Panc1 (cell line): ENCODE data around the gene WNT2. TPM values are rescaled to one million over a fixed set of nuclear protein-coding genes. Genes with fewer than 3 reads are reported as not detected.

ENCODE experiments used
- ATAC-seq: fragments of 200-7000 bp; cut with Tn5 transposase; 2 replicates; pipeline ENCODE4 v1.9.1; 2020; ENCODE audit warnings: mild to moderate bottlenecking, moderate library complexity
- BruUV-seq: library from RNA; stranded (reverse); fragments of 400-500 nt; replicated peaks from 2 replicates; lab custom pipeline; 2021; lab: Mats Ljungman, UMichigan
- CTCF ChIA-PET: fragments of 300-600 bp; sonication (Branson Sonifier 250); formaldehyde crosslinking; loops from one replicate; lab custom pipeline; 2022; ENCODE audit warnings: antibody characterized with exemption; lab: Charles Lee
- POLR2A ChIA-PET: fragments of 300-600 bp; sonication (Branson Sonifier 250); formaldehyde crosslinking; loops from one replicate; lab custom pipeline; 2022; ENCODE audit warnings: antibody characterized with exemption; lab: Charles Lee
- DNase-seq: peaks from one replicate; pipeline ENCODE4 v3.0.0-alpha.2; 2010; ENCODE audit warnings: low read depth, low spot score
- H3K27ac ChIP-seq: 2 replicates; pipeline ENCODE4 v1.5.1; 2011; ENCODE audit warnings: mild to moderate bottlenecking, low read length, inconsistent platforms
- H3K27me3 ChIP-seq: fragments of 200-500 bp; sonication (Bioruptor generic); 2 replicates; pipeline ENCODE4 v1.6.0; 2014; ENCODE audit warnings: low read length, inconsistent platforms; ENCODE audit not compliant: control insufficient read depth, insufficient read depth
- H3K36me3 ChIP-seq: fragments of 200-500 bp; sonication (Bioruptor generic); 2 replicates; pipeline ENCODE4 v1.5.1; 2014; ENCODE audit warnings: inconsistent platforms, mild to moderate bottlenecking, low read length, moderate library complexity; ENCODE audit not compliant: control insufficient read depth, insufficient read depth
- H3K4me1 ChIP-seq: 2 replicates; pipeline ENCODE4 v1.5.1; 2011; ENCODE audit warnings: inconsistent platforms, mild to moderate bottlenecking, low read length, moderate library complexity; ENCODE audit not compliant: control insufficient read depth, insufficient read depth
- H3K4me3 ChIP-seq, 2 experiments: 2 replicates each; pipeline ENCODE4 v1.5.1; 2011 to 2012; ENCODE audit warnings: low read depth in 2 of 2, low read length in 2 of 2, mild to moderate bottlenecking in 2 of 2, inconsistent platforms in 1 of 2, moderate library complexity in 1 of 2
- H3K9me3 ChIP-seq: fragments of 200-500 bp; sonication (Bioruptor generic); 2 replicates; pipeline ENCODE4 v1.5.1; 2014; ENCODE audit warnings: low read depth, mild to moderate bottlenecking, inconsistent platforms, low read length, moderate library complexity; ENCODE audit not compliant: control insufficient read depth, insufficient read depth
- POLR2AphosphoS5 ChIP-seq: IDR thresholded peaks from 2 replicates; pipeline ENCODE4 v1.6.1; 2012; ENCODE audit warnings: mild to moderate bottlenecking, low read depth, low read length, moderate library complexity
- SIN3A ChIP-seq: IDR thresholded peaks from 2 replicates; pipeline ENCODE4 v1.6.1; 2012; ENCODE audit warnings: low read depth, mild to moderate bottlenecking, low read length, moderate library complexity, borderline replicate concordance; ENCODE audit not compliant: insufficient read depth
- TCF7L2 ChIP-seq: IDR thresholded peaks from 2 replicates; pipeline ENCODE4 v1.6.1; 2011; ENCODE audit warnings: mild to moderate bottlenecking, low read depth, low read length, inconsistent platforms
- in situ Hi-C: cut with HindIII; loops from 2 replicates; pipeline ENCODE4 v1.10.0; 2016; ENCODE audit warnings: low sequenced_read_pairs, low pct_unique_long_range_greater_than_20kb
- intact Hi-C: fragments of 100-400 bp; cut with micrococcal nuclease; formaldehyde crosslinking; loops from one replicate; pipeline ENCODE4 v1.10.0; 2022; ENCODE audit not compliant: unreplicated experiment
- total RNA-seq: library from RNA; stranded (reverse); gene quantifications from one replicate; pipeline ENCODE4 v1.2.1, GENCODE V29; 2021; ENCODE audit not compliant: unreplicated experiment
- TF ChIP-seq, protein P1 (sequence below): fragments of 450-650 bp; IDR thresholded peaks from 2 replicates; pipeline ENCODE4 v1.5.1; 2017; ENCODE audit warnings: mild to moderate bottlenecking
- TF ChIP-seq, protein P2 (sequence below), 2 experiments: IDR thresholded peaks; 2 replicates each; pipeline ENCODE4 v1.6.1; 2011 to 2012; ENCODE audit warnings: low read depth in 2 of 2, control low read depth in 1 of 2, low read length in 1 of 2, mild to moderate bottlenecking in 1 of 2, moderate library complexity in 1 of 2; ENCODE audit not compliant: insufficient read depth in 1 of 2

WNT2 gene
- total RNA-seq, 1 experiment from 2014 or later: not detected

DNA sequence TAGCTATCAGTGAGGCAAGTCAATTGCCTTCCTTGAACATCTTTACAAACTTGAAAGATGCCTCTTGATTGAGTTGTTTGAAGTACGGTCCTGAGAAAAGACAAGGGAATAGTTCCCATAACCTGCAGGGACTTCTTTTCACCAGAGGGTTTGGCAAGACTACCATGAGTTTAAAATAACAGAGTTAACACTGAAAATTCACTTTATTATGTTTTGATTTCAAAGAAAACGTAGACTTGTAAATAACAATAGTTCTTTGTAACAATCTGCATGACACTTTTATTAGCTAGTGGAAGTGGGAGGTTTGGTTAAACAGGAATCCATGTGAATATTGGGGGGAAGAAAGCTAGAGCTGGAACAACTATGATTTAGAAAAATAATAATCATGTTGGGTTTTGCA lies 49.5 kb downstream of the WNT2 start:
- ATAC-seq: no peak

DNA sequence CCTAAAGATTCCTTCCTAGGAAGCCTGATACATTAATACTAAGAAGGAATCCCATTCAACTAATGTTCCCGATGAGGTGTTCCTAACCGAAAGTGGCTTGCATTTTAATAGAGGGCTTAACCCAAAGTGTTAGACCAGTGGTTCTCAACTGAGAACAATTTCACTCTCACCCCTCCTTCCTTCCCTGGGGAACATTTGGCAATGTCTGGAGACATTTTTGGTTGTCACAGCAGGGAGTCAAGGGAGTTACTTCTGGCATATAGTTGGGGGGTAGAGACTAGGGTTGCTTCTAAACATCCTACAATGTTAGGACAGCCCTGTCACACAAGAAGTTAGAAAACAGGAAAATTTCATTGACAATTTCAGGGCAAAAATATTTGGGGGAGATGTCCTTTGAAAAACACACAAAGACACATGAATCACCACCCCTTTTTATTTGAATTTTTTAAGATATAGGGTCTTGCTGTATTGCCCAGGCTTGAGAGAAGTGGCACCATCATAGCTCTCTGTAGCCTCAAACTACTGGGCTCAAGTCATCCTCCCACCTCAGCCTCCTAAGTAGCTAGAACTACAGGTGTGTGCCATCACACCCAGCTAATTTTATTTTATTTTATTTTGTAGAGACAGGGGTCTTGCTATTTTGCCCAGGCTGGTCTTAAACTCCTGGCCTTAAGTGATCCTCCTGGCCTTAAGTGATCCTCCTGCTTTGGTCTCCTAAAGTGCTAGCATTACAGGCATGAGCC lies 50.7 kb downstream of the WNT2 start:
- ATAC-seq (no peak), DNase-seq (no peak)
- TF ChIP-seq SIN3A (no peak), POLR2AphosphoS5 (no peak)
- TF ChIP-seq, protein P1, sequence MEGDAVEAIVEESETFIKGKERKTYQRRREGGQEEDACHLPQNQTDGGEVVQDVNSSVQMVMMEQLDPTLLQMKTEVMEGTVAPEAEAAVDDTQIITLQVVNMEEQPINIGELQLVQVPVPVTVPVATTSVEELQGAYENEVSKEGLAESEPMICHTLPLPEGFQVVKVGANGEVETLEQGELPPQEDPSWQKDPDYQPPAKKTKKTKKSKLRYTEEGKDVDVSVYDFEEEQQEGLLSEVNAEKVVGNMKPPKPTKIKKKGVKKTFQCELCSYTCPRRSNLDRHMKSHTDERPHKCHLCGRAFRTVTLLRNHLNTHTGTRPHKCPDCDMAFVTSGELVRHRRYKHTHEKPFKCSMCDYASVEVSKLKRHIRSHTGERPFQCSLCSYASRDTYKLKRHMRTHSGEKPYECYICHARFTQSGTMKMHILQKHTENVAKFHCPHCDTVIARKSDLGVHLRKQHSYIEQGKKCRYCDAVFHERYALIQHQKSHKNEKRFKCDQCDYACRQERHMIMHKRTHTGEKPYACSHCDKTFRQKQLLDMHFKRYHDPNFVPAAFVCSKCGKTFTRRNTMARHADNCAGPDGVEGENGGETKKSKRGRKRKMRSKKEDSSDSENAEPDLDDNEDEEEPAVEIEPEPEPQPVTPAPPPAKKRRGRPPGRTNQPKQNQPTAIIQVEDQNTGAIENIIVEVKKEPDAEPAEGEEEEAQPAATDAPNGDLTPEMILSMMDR: no peak
- TF ChIP-seq, protein P2, sequence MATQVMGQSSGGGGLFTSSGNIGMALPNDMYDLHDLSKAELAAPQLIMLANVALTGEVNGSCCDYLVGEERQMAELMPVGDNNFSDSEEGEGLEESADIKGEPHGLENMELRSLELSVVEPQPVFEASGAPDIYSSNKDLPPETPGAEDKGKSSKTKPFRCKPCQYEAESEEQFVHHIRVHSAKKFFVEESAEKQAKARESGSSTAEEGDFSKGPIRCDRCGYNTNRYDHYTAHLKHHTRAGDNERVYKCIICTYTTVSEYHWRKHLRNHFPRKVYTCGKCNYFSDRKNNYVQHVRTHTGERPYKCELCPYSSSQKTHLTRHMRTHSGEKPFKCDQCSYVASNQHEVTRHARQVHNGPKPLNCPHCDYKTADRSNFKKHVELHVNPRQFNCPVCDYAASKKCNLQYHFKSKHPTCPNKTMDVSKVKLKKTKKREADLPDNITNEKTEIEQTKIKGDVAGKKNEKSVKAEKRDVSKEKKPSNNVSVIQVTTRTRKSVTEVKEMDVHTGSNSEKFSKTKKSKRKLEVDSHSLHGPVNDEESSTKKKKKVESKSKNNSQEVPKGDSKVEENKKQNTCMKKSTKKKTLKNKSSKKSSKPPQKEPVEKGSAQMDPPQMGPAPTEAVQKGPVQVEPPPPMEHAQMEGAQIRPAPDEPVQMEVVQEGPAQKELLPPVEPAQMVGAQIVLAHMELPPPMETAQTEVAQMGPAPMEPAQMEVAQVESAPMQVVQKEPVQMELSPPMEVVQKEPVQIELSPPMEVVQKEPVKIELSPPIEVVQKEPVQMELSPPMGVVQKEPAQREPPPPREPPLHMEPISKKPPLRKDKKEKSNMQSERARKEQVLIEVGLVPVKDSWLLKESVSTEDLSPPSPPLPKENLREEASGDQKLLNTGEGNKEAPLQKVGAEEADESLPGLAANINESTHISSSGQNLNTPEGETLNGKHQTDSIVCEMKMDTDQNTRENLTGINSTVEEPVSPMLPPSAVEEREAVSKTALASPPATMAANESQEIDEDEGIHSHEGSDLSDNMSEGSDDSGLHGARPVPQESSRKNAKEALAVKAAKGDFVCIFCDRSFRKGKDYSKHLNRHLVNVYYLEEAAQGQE (IDR thresholded peaks at IDR 0.05; ENCODE audit: insufficient read depth in 1 of 2, low read depth in 2 of 2, low read length in 1 of 2): no peak
- in situ Hi-C loops: no loop called here
- H3K36me3 ChIP-seq: no peaks in the 10 kb centered on the region
- no peaks in the 10 kb centered on the region for H3K9me3 ChIP-seq
- peaks cover 2% of the 10 kb centered on the region; the same call in 1 of the 2 replicates for H3K27me3 ChIP-seq
- no peak overlapping the region for H3K4me3 ChIP-seq
- no peak overlapping the region for H3K27ac ChIP-seq
- intact Hi-C loops: no loop called here
- H3K4me1 ChIP-seq: no peaks in the 10 kb centered on the region
- ChIA-PET POLR2A (no interaction called here), CTCF (no interaction called here)
- BruUV-seq: no TSS peak

More for the DNA sequence above, 49.5 kb downstream of the WNT2 start:
- H3K36me3 ChIP-seq: no peaks in the 10 kb centered on the region
- POLR2A ChIA-PET: no interaction called here
- TF ChIP-seq POLR2AphosphoS5: no peak
- TF ChIP-seq SIN3A: no peak
- TF ChIP-seq, protein P2 (IDR thresholded peaks at IDR 0.05; ENCODE audit: insufficient read depth in 1 of 2, low read depth in 2 of 2, low read length in 1 of 2): no peak
- TF ChIP-seq, protein P1: no peak
- TF ChIP-seq TCF7L2: no peak
- DNase-seq: no peak
- intact Hi-C loops: no loop called here
- in situ Hi-C loops: no loop called here
- CTCF ChIA-PET: no interaction called here
- H3K9me3 ChIP-seq: no peaks in the 10 kb centered on the region
- H3K4me3 ChIP-seq: no peak overlapping the region
- no peaks in the 10 kb centered on the region for H3K4me1 ChIP-seq
- H3K27ac ChIP-seq: no peak overlapping the region
- peaks cover 4% of the 10 kb centered on the region; the same call in 1 of the 2 replicates for H3K27me3 ChIP-seq
- BruUV-seq: no TSS peak
